CD8-positive, alpha-beta memory T cell (primary cell): ENCODE data around the gene PHTF2. TPM values are rescaled to one million over a fixed set of nuclear protein-coding genes. Genes with fewer than 3 reads are reported as not detected.
"Not testable (repeated sequence)": the region's sequence is repeated elsewhere in the genome, so short reads cannot be mapped to it uniquely, and the experiment has no call there.

ENCODE experiments used
- CTCF ChIA-PET: fragments of 350-600 bp; sonication (Branson Sonifier 250); formaldehyde crosslinking; loops from one replicate; lab custom pipeline; 2021; ENCODE audit warnings: antibody characterized with exemption; lab: Charles Lee
- POLR2A ChIA-PET: fragments of 350-600 bp; sonication (Branson Sonifier 250); formaldehyde crosslinking; loops from one replicate; lab custom pipeline; 2021; ENCODE audit warnings: antibody characterized with exemption; lab: Charles Lee
- DNase-seq, 5 donors: peaks; one replicate each; pipeline versions ENCODE4 v3.0.0 to v3.0.0-alpha.2; 2020 to 2022; ENCODE audit warnings: mixed read lengths in 1 of 5
- H3K27ac ChIP-seq: one replicate; pipeline ENCODE4 v1.7.0; 2013; ENCODE audit warnings: low read depth, mild to moderate bottlenecking, low read length, moderate library complexity
- H3K27me3 ChIP-seq: 2 replicates; pipeline ENCODE4 v1.7.0; 2013; ENCODE audit warnings: low read length, mild to moderate bottlenecking; ENCODE audit not compliant: insufficient read depth, poor library complexity, severe bottlenecking
- H3K36me3 ChIP-seq: 2 replicates; pipeline ENCODE4 v1.7.0; 2013; ENCODE audit warnings: mild to moderate bottlenecking, low read length, moderate library complexity; ENCODE audit not compliant: insufficient read depth
- H3K4me1 ChIP-seq: 2 replicates; pipeline ENCODE4 v1.7.0; 2013; ENCODE audit warnings: mild to moderate bottlenecking, low read length, moderate library complexity; ENCODE audit not compliant: insufficient read depth
- H3K4me3 ChIP-seq: 2 replicates; pipeline ENCODE4 v1.7.0; 2013; ENCODE audit warnings: mild to moderate bottlenecking, low read length
- H3K9me3 ChIP-seq: 2 replicates; pipeline ENCODE4 v1.7.0; 2013; ENCODE audit warnings: mild to moderate bottlenecking, low read length
- H3K27ac Mint-ChIP-seq, 8 donors: one replicate each; pipeline ENCODE4 v1.8.0; 2020 to 2021; ENCODE audit warnings: mixed read lengths in 8 of 8, mild to moderate bottlenecking in 6 of 8, inconsistent platforms in 3 of 8, moderate library complexity in 3 of 8
- H3K27me3 Mint-ChIP-seq, 2 donors: one replicate each; pipeline ENCODE4 v1.8.0; 2020 to 2021; ENCODE audit warnings: mixed read lengths in 2 of 2, mild to moderate bottlenecking in 1 of 2, moderate library complexity in 1 of 2
- H3K36me3 Mint-ChIP-seq, 3 donors: one replicate each; pipeline ENCODE4 v1.8.0; 2020 to 2021; ENCODE audit warnings: mixed read lengths in 3 of 3, inconsistent platforms in 1 of 3, mild to moderate bottlenecking in 1 of 3
- H3K4me1 Mint-ChIP-seq, 3 donors: one replicate each; pipeline ENCODE4 v1.8.0; 2020 to 2021; ENCODE audit warnings: mixed read lengths in 3 of 3, inconsistent platforms in 1 of 3, mild to moderate bottlenecking in 1 of 3
- H3K4me3 Mint-ChIP-seq, 7 donors: one replicate each; pipeline ENCODE4 v1.8.0; 2020 to 2021; ENCODE audit warnings: mixed read lengths in 7 of 7, mild to moderate bottlenecking in 6 of 7, moderate library complexity in 4 of 7, inconsistent platforms in 2 of 7
- H3K9me3 Mint-ChIP-seq, 5 donors: one replicate each; pipeline ENCODE4 v1.8.0; 2020 to 2022; ENCODE audit warnings: mixed read lengths in 5 of 5, mild to moderate bottlenecking in 3 of 5, moderate library complexity in 2 of 5, inconsistent platforms in 1 of 5
- polyA plus RNA-seq: library from polyadenylated mRNA; unstranded; fragments of 300-500 nt; fragmentation: Illumina TruSeq; gene quantifications from one replicate; pipeline ENCODE4 v1.2.3, GENCODE V29; 2021
- total RNA-seq, 2 experiments: library from RNA; stranded (reverse); gene quantifications; one replicate each; pipeline ENCODE4 v1.2.3, GENCODE V29; 2021

Gene PHTF2
- total and polyA plus RNA-seq, 3 experiments from 2014 or later = 13.7 to 44.5 (median 39.3) TPM

GRCh38 chr7:77993838-77994237, 195.3 kb downstream of the PHTF2 start:
- Mint-ChIP-seq H3K27me3 (peaks cover 7 to 8% of the 10 kb centered on the region in 2 donors), H3K36me3 (peaks cover 0 to 3% (median 2%) of the 10 kb centered on the region in 3 donors), H3K9me3 (peaks cover 0 to 1% (median 0%) of the 10 kb centered on the region in 5 donors), H3K4me1 (no peaks in the 10 kb centered on the region), H3K4me3 (no peak overlapping the region), H3K27ac (no peak overlapping the region)
- no peak for DNase-seq
- no peaks in the 10 kb centered on the region for H3K4me1 ChIP-seq
- ChIA-PET POLR2A (no interaction called here), CTCF (interaction anchor here (1.2 kb wide), 1 partner anchor 10 kb away, joined by 3 read pairs; no protein-coding TSS in a partner anchor)
- H3K36me3 ChIP-seq = no peaks in the 10 kb centered on the region
- H3K27me3 ChIP-seq = no peaks in the 10 kb centered on the region
- no peak overlapping the region for H3K27ac ChIP-seq
- no peak overlapping the region for H3K4me3 ChIP-seq
- H3K9me3 ChIP-seq = no peaks in the 10 kb centered on the region

- Mint-ChIP-seq H3K4me3 (no peak overlapping the region), H3K9me3 (peaks cover 0 to 1% (median 0%) of the 10 kb centered on the region in 5 donors), H3K4me1 (no peaks in the 10 kb centered on the region), H3K27me3 (peaks cover 7 to 8% of the 10 kb centered on the region in 2 donors), H3K27ac (no peak overlapping the region), H3K36me3 (peaks cover 0 to 9% (median 2%) of the 10 kb centered on the region in 3 donors)
- Histone ChIP-seq H3K27ac (no peak overlapping the region), H3K4me1 (no peaks in the 10 kb centered on the region), H3K4me3 (no peak overlapping the region), H3K36me3 (no peaks in the 10 kb centered on the region), H3K27me3 (no peaks in the 10 kb centered on the region), H3K9me3 (no peaks in the 10 kb centered on the region)
- no peak for DNase-seq
- CTCF ChIA-PET = no interaction called here
- POLR2A ChIA-PET = no interaction called here
These were observed 197.1 kb downstream of the PHTF2 start for GRCh38 chr7:77995717-77996116.

GRCh38 chr7:77999168-77999567, 200.6 kb downstream of the PHTF2 start:
- POLR2A ChIA-PET, H3K4me3 ChIP-seq, H3K4me1 Mint-ChIP-seq, H3K36me3 ChIP-seq, H3K9me3 ChIP-seq, H3K27ac ChIP-seq, H3K36me3 Mint-ChIP-seq, CTCF ChIA-PET, H3K4me3 Mint-ChIP-seq, H3K27me3 Mint-ChIP-seq, H3K4me1 ChIP-seq, H3K27ac Mint-ChIP-seq, H3K9me3 Mint-ChIP-seq, H3K27me3 ChIP-seq, DNase-seq: not testable (repeated sequence)

- peaks cover 0 to 9% (median 0%) of the 10 kb centered on the region in 3 donors for H3K36me3 Mint-ChIP-seq
- peaks cover 0 to 1% (median 0%) of the 10 kb centered on the region in 5 donors for H3K9me3 Mint-ChIP-seq
- H3K27me3 Mint-ChIP-seq = peaks cover 0 to 6% of the 10 kb centered on the region in 2 donors
- no peaks in the 10 kb centered on the region for H3K27me3 ChIP-seq
- no peaks in the 10 kb centered on the region for H3K36me3 ChIP-seq
- H3K4me1 Mint-ChIP-seq = no peaks in the 10 kb centered on the region
- H3K9me3 ChIP-seq = no peaks in the 10 kb centered on the region
- H3K4me3 Mint-ChIP-seq = no peak overlapping the region
- no peaks in the 10 kb centered on the region for H3K4me1 ChIP-seq
- no peak for DNase-seq
- ChIA-PET POLR2A (no interaction called here), CTCF (no interaction called here)
- no peak overlapping the region for H3K4me3 ChIP-seq
- no peak overlapping the region for H3K27ac Mint-ChIP-seq
- H3K27ac ChIP-seq = no peak overlapping the region
These were observed 203.4 kb downstream of the PHTF2 start for GRCh38 chr7:78002021-78002420.

DNA sequence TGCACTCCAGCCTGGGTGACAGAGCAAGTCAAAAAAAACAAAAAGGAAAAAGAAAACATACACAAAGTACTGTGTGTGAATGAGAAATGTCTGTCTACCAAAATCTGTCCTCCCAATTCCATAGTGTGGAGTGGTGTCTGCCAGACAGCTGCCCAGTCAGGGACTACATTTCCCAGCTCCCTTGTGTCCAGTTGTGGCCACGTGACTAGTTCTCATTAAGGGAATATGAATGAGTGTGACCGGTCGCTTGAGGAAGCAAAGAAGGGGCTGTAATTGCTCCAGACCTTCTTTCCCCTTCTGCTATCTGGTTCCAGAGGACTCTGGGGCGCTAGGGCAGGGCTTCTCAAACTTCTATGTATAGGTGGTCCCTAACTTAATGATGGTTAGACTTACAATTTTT, 204.1 kb downstream of the PHTF2 start:
- Histone ChIP-seq H3K9me3 (no peaks in the 10 kb centered on the region), H3K27ac (no peak overlapping the region), H3K27me3 (no peaks in the 10 kb centered on the region), H3K36me3 (no peaks in the 10 kb centered on the region), H3K4me1 (no peaks in the 10 kb centered on the region), H3K4me3 (no peak overlapping the region)
- CTCF ChIA-PET = no interaction called here
- no peak for DNase-seq
- no peak overlapping the region for H3K27ac Mint-ChIP-seq
- H3K36me3 Mint-ChIP-seq = peaks cover 0 to 9% (median 0%) of the 10 kb centered on the region in 3 donors
- peaks cover 0 to 1% (median 0%) of the 10 kb centered on the region in 5 donors for H3K9me3 Mint-ChIP-seq
- POLR2A ChIA-PET = no interaction called here
- H3K27me3 Mint-ChIP-seq = peaks cover 0 to 6% of the 10 kb centered on the region in 2 donors
- H3K4me1 Mint-ChIP-seq = no peaks in the 10 kb centered on the region
- no peak overlapping the region for H3K4me3 Mint-ChIP-seq

- Mint-ChIP-seq H3K27ac (peak overlapping the region in 1 of 8 donors; percentile 52), H3K4me3 (no peak overlapping the region), H3K27me3 (peaks cover 0 to 7% of the 10 kb centered on the region in 2 donors), H3K36me3 (no peaks in the 10 kb centered on the region), H3K9me3 (no peaks in the 10 kb centered on the region), H3K4me1 (no peaks in the 10 kb centered on the region)
- DNase-seq = no peak
- Histone ChIP-seq H3K4me3 (no peak overlapping the region), H3K27me3 (no peaks in the 10 kb centered on the region), H3K36me3 (no peaks in the 10 kb centered on the region), H3K9me3 (no peaks in the 10 kb centered on the region), H3K27ac (no peak overlapping the region), H3K4me1 (no peaks in the 10 kb centered on the region)
- POLR2A ChIA-PET = no interaction called here
- CTCF ChIA-PET = no interaction called here
These were observed 207.6 kb downstream of the PHTF2 start for GRCh38 chr7:78006063-78006755.

Other genes with a start within 250 kb of the PHTF2 start
- gene RSBN1L, start 102.3 kb upstream of the PHTF2 start, total RNA-seq = 10 to 100 TPM; 23.4 to 24.5 TPM
- 9.6 TPM for gene RSBN1L, start 102.3 kb upstream of the PHTF2 start, polyA plus RNA-seq
- 1 to 10 TPM; 7.6 to 8.9 TPM for gene TMEM60, start 339 bp upstream of the PHTF2 start, total RNA-seq
- 24.2 TPM for gene TMEM60, start 339 bp upstream of the PHTF2 start, polyA plus RNA-seq